Activated naive CD4-positive, alpha-beta T cell treated with anti-CD3 and anti-CD28 coated beads, Interleukin-2, amount 10 ng/mL, durations not matched to agents 5 hours and 36 hours (primary cell): ENCODE measurements around the gene RNPEPL1. TPM values are rescaled to one million over a fixed set of nuclear protein-coding genes. Genes with fewer than 3 reads are reported as not detected.

ENCODE experiments used
- total RNA-seq, 2 experiments: library from RNA; stranded (reverse); gene quantifications; one replicate each; pipeline ENCODE4 v1.2.3, GENCODE V29; 2021

Gene RNPEPL1, protein sequence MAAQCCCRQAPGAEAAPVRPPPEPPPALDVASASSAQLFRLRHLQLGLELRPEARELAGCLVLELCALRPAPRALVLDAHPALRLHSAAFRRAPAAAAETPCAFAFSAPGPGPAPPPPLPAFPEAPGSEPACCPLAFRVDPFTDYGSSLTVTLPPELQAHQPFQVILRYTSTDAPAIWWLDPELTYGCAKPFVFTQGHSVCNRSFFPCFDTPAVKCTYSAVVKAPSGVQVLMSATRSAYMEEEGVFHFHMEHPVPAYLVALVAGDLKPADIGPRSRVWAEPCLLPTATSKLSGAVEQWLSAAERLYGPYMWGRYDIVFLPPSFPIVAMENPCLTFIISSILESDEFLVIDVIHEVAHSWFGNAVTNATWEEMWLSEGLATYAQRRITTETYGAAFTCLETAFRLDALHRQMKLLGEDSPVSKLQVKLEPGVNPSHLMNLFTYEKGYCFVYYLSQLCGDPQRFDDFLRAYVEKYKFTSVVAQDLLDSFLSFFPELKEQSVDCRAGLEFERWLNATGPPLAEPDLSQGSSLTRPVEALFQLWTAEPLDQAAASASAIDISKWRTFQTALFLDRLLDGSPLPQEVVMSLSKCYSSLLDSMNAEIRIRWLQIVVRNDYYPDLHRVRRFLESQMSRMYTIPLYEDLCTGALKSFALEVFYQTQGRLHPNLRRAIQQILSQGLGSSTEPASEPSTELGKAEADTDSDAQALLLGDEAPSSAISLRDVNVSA
- 100 to 1,000 TPM; 117 to 119 TPM for total RNA-seq

DNA sequence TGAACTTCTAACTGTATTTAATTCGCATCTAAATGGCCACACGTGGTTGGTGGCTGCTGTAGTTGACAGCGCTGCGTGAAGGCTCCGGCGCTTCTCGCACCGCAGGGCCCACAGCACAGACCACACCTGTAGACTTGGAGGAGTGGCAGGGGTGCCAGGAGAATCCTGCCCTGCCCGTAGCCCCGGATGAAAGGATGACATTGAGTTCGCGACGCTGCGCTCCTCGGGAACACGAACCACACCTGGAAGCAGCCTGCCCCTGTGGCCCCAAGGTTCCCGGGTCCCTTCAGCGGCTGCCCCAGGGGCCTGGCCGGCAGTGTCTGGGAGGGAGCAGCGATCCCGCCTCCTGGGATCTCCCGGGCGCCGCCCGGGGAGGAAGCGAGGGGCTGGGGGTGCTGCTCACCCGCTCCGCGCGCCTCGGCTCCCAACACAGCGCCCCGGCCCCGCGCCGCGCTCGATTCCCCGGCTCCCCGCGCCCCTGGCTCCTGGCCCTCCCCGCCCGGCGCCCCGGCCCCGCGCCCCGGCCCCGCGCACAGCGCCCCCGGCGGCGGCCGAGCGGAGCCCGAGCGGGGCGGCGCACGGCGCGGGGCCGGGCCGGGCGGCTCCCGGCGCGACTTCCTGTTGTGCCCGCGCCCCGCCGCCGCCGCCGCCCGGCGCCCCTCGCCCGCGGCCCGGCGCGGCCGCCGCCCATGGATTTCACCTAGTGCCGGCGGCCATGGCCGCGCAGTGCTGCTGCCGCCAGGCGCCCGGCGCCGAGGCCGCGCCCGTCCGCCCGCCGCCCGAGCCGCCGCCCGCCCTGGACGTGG, at the start of gene RNPEPL1:
Gene RNPEPL1 (plus strand): TSS at position 613 of the 806 bp plus-strand sequence. CDS start 103 bp downstream, at position 716.

DNA sequence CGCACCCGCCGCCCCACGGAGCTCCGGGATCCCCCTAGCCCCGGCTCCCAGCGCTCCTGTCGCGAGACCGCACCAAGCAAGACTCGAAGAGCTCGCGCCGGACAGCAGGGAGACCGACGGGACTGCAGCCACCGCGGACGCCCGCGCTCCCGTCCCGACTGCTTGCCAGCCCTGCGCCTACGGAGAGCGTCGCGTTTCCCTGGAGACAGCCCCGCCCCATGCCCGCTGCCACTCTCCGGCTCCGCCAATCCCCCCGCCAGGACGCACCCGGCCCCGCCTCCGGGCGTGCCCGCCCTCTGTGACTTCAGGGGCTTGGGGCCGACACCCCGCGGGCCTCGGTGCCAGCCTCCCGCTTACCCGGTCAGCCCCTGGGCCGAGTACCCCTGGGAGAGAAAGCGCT, 10.5 kb upstream of the RNPEPL1 start, which contains the start of gene ANKMY1:
Gene ANKMY1 (minus strand): TSS at position 181 of the 400 bp plus-strand sequence. CDS start 653 bp downstream, outside the sequence.

DNA sequence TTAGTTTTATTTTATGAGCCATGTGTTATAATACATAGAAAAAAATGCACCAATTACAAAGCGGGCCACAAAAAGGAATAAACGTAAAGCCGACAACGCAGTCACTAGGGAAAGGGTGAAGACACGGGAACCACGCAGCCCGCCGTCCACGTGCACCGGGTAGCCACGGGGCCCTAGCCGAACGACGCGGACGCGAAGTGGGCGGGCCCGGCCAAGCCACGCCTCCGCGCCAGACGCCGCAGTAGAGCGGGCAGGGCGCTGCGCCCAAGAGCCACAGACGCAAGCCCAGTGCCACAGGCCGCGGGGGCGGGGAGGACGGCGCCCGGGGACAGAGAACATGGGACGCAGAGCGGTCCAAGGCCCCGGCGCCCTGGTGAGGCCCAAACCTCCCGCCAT, 8.2 kb upstream of the RNPEPL1 start, which contains the start of gene DUSP28:
Gene DUSP28 (plus strand): TSS at position 274 of the 396 bp plus-strand sequence. CDS start 328 bp downstream, outside the sequence.

DNA sequence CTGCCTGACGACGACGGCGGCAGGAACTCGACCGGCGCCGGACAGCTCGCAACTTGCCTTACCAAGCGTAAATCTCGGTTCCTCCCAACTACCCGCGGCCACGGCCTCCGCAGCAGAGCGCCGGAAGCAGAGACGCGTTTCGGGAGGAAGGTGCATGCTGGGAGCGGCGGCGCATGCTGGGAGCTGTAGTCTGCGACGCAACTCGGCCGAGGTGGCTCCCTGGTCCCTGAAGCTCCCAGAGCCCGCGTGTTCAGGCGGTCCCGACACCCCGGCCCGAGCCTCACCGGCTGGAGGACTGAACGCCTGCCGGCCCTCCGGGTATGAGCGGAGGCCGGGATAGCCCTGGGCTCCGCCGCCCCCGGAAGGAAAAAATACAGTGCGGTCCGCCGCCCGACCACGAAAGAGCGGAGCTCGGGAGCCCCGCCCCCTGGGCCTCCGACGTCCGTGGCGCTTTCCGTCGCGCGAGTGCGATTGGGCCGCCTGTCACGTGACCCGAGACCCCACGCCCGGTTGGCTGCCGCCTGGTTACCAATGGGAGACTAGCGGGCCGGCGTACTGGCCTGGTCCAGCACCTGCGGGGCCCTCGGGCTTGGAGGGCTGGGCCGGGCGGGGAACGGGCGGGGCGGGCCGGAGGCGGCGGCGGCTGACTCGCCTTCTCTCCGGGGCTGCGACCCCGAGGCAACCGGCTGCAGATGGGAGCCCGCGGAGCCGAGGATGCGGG, 18.1 kb downstream of the RNPEPL1 start, which contains the start of gene CAPN10:
Gene CAPN10 (plus strand): TSS at position 537 of the 721 bp plus-strand sequence. CDS start 178 bp downstream, at position 715.

DNA sequence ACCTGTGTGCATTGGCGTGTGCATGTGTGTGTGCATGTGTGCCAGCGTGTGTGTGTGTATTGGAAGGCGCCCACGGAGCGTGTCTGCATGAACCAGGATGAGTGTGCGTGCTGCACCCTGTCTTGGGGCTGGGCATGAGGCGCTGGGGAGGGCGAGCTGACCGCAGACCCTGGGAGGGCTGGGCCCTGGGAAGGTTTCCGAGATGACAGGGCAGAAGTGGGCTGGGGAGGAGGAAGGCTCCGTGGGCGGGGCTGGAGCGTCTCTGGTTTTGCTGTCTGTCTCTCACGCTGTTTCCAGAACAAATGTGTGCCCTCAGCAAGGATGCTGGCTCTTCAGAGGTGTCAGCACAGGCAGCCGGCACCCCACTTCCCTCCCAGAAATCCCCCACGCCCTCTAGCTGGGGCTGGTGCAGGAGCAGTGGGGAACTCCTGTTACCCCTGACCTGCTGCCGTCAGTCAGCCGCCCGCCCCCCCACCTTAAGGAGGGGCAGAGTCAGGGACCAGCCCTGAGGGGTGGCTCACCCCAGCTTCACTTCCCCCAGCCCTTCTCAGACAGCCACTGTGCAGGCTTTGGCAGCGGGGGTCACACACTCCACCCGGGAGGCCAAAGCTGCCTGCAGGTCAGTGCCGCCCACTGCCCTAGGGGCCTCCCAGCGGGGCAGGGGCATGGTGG, 56.8 kb downstream of the RNPEPL1 start, which contains the start of gene GPR35:
Gene GPR35 (plus strand): TSS at position 531 of the 672 bp plus-strand sequence. CDS start 4,473 bp downstream, outside the sequence.

Other genes starting within 250 kb of the RNPEPL1 start
- 1 to 10 TPM; 6.3 to 6.8 TPM for gene GPC1, start 132.8 kb upstream of the RNPEPL1 start, total RNA-seq
- 10 to 100 TPM; 33.6 to 37.6 TPM for gene ANKMY1, start 10.5 kb upstream of the RNPEPL1 start, total RNA-seq
- gene DUSP28, start 8.1 kb upstream of the RNPEPL1 start, total RNA-seq = 10 to 100 TPM in 1 of 2 experiments, 1 to 10 TPM in 1; 9.1 to 10.1 TPM
- gene CAPN10, start 18.2 kb downstream of the RNPEPL1 start, total RNA-seq = 10 to 100 TPM; 45.0 to 50.7 TPM
- 1 to 10 TPM; 2.1 to 2.4 TPM for gene GPR35, start 57.0 kb downstream of the RNPEPL1 start, total RNA-seq
- not detected for gene AQP12B, start 114.4 kb downstream of the RNPEPL1 start, total RNA-seq
- not detected for gene AQP12A, start 123.4 kb downstream of the RNPEPL1 start, total RNA-seq